ENCODE data around the gene CEMIP.

The CEMIP gene

GRCh38 chr15:80916056-80916455, 136.9 kb downstream of the CEMIP start:
- DNase-seq (ENCODE audit: extremely low spot score): no peak
- TF ChIP-seq FOXA1 (IDR thresholded peaks at IDR 0.05): no peak
- TF ChIP-seq FOXK2 (IDR thresholded peaks at IDR 0.05): no peak
- TF ChIP-seq L3MBTL2 (conservative IDR thresholded peaks at IDR 0.05): no peak
- TF ChIP-seq ELF4 (IDR thresholded peaks at IDR 0.05): no peak
- TF ChIP-seq PKNOX1 (IDR thresholded peaks at IDR 0.05): no peak
- no peak for TF ChIP-seq NFRKB (IDR thresholded peaks at IDR 0.05)
- TF ChIP-seq BHLHE40 (IDR thresholded peaks at IDR 0.05; ENCODE audit: borderline replicate concordance): no peak
- TF ChIP-seq SP1 (IDR thresholded peaks at IDR 0.05): no peak
- no peak for TF ChIP-seq TARDBP (IDR thresholded peaks at IDR 0.05)
- no peak for TF ChIP-seq HDGF (IDR thresholded peaks at IDR 0.05; ENCODE audit: borderline replicate concordance)
- no peak for TF ChIP-seq CTBP1 (IDR thresholded peaks at IDR 0.05; ENCODE audit: borderline replicate concordance)
- TF ChIP-seq SUZ12 (IDR thresholded peaks at IDR 0.05): no peak
- no peak for TF ChIP-seq ZNF384 (IDR thresholded peaks at IDR 0.05)
- no peak for TF ChIP-seq FOXM1 (IDR thresholded peaks at IDR 0.05; ENCODE audit: borderline replicate concordance)
- no peak for TF ChIP-seq LEF1 (IDR thresholded peaks at IDR 0.05; ENCODE audit: borderline replicate concordance)
- POLR2A ChIA-PET: no interaction called here
- CTCF ChIA-PET: no interaction called here

- ChIA-PET POLR2A (no interaction called here), CTCF (no interaction called here)
- no peak for DNase-seq (ENCODE audit: extremely low spot score)
- no peak for TF ChIP-seq BHLHE40 (IDR thresholded peaks at IDR 0.05; ENCODE audit: borderline replicate concordance)
- no peak for TF ChIP-seq PKNOX1 (IDR thresholded peaks at IDR 0.05)
These were observed 139.1 kb downstream of the CEMIP start for GRCh38 chr15:80918196-80918783.

- no peak for DNase-seq (ENCODE audit: extremely low spot score)
- no peak for TF ChIP-seq HDGF (IDR thresholded peaks at IDR 0.05; ENCODE audit: borderline replicate concordance)
- TF ChIP-seq TARDBP (IDR thresholded peaks at IDR 0.05): no peak
- TF ChIP-seq NFRKB (IDR thresholded peaks at IDR 0.05): no peak
- no peak for TF ChIP-seq SUZ12 (IDR thresholded peaks at IDR 0.05)
- ChIA-PET CTCF (no interaction called here), POLR2A (no interaction called here)
These were observed 141.1 kb downstream of the CEMIP start for GRCh38 chr15:80920271-80920699.

GRCh38 chr15:80921736-80922410, 142.7 kb downstream of the CEMIP start:
- TF ChIP-seq CTBP1 (IDR thresholded peaks at IDR 0.05; ENCODE audit: borderline replicate concordance) (no peak), LEF1 (IDR thresholded peaks at IDR 0.05; ENCODE audit: borderline replicate concordance) (no peak), PKNOX1 (IDR thresholded peaks at IDR 0.05) (no peak), FOXA1 (IDR thresholded peaks at IDR 0.05) (no peak), TARDBP (IDR thresholded peaks at IDR 0.05) (no peak), NFRKB (IDR thresholded peaks at IDR 0.05) (no peak), FOXK2 (IDR thresholded peaks at IDR 0.05) (no peak), FOXM1 (IDR thresholded peaks at IDR 0.05; ENCODE audit: borderline replicate concordance) (no peak), SP1 (IDR thresholded peaks at IDR 0.05) (no peak), HDGF (IDR thresholded peaks at IDR 0.05; ENCODE audit: borderline replicate concordance) (no peak)
- DNase-seq (ENCODE audit: extremely low spot score): no peak
- ChIA-PET CTCF (no interaction called here), POLR2A (no interaction called here)

GRCh38 chr15:80923668-80924067, 144.5 kb downstream of the CEMIP start:
- CTCF ChIA-PET: no interaction called here
- DNase-seq (ENCODE audit: extremely low spot score): no peak

GRCh38 chr15:80924278-80924677, 145.1 kb downstream of the CEMIP start:
- no peak for DNase-seq (ENCODE audit: extremely low spot score)
- CTCF ChIA-PET: no interaction called here
- POLR2A ChIA-PET: interaction anchor here (0.8 kb wide), 1 partner anchor 11 kb away, joined by 4 read pairs; no protein-coding TSS in a partner anchor
- TF ChIP-seq BHLHE40 (IDR thresholded peaks at IDR 0.05; ENCODE audit: borderline replicate concordance): no peak

More at GRCh38 chr15:80923668-80924067, 144.5 kb downstream of the CEMIP start:
- POLR2A ChIA-PET: no interaction called here
- no peak for TF ChIP-seq LEF1 (IDR thresholded peaks at IDR 0.05; ENCODE audit: borderline replicate concordance)
- no peak for TF ChIP-seq CTBP1 (IDR thresholded peaks at IDR 0.05; ENCODE audit: borderline replicate concordance)
- no peak for TF ChIP-seq TARDBP (IDR thresholded peaks at IDR 0.05)
- TF ChIP-seq L3MBTL2 (conservative IDR thresholded peaks at IDR 0.05): no peak
- no peak for TF ChIP-seq SP1 (IDR thresholded peaks at IDR 0.05)

- TF ChIP-seq TARDBP (IDR thresholded peaks at IDR 0.05) (no peak), FOXA1 (IDR thresholded peaks at IDR 0.05) (no peak), BHLHE40 (IDR thresholded peaks at IDR 0.05; ENCODE audit: borderline replicate concordance) (no peak), FOXM1 (IDR thresholded peaks at IDR 0.05; ENCODE audit: borderline replicate concordance) (no peak), SUZ12 (IDR thresholded peaks at IDR 0.05) (no peak), SP1 (IDR thresholded peaks at IDR 0.05) (no peak), PKNOX1 (IDR thresholded peaks at IDR 0.05) (no peak), L3MBTL2 (conservative IDR thresholded peaks at IDR 0.05) (no peak), ELF4 (IDR thresholded peaks at IDR 0.05) (no peak), FOXK2 (IDR thresholded peaks at IDR 0.05) (no peak), LEF1 (IDR thresholded peaks at IDR 0.05; ENCODE audit: borderline replicate concordance) (no peak), HDGF (IDR thresholded peaks at IDR 0.05; ENCODE audit: borderline replicate concordance) (no peak), NFRKB (IDR thresholded peaks at IDR 0.05) (no peak), CTBP1 (IDR thresholded peaks at IDR 0.05; ENCODE audit: borderline replicate concordance) (no peak), ARNT (IDR thresholded peaks at IDR 0.05) (no peak), ZNF384 (IDR thresholded peaks at IDR 0.05) (no peak)
- ChIA-PET CTCF (no interaction called here), POLR2A (no interaction called here)
- no peak for DNase-seq (ENCODE audit: extremely low spot score)
These were observed 146.5 kb downstream of the CEMIP start for GRCh38 chr15:80925597-80926059.
